Caco-2 (cell line): ENCODE measurements around the gene CHADL. TPM values are rescaled to one million over a fixed set of nuclear protein-coding genes. Genes with fewer than 3 reads are reported as not detected.

ENCODE experiments used
- BruUV-seq: library from RNA; stranded (reverse); fragments of 400-500 nt; replicated peaks from 2 replicates; lab custom pipeline; 2021; lab: Mats Ljungman, UMichigan
- CTCF ChIA-PET: fragments of 300-600 bp; sonication (Branson Sonifier 250); formaldehyde crosslinking; loops from one replicate; lab custom pipeline; 2022; ENCODE audit warnings: antibody characterized with exemption; lab: Charles Lee
- POLR2A ChIA-PET: fragments of 300-600 bp; sonication (Branson Sonifier 250); formaldehyde crosslinking; loops from one replicate; lab custom pipeline; 2022; ENCODE audit warnings: antibody characterized with exemption; lab: Charles Lee
- DNase-seq, 2 experiments: peaks; one replicate each; pipeline versions ENCODE4 v3.0.0 to v3.0.0-alpha.2; 2020 to 2022
- H3K27me3 ChIP-seq: replicated peaks from 2 replicates; pipeline ENCODE4 v1.6.0; 2011; ENCODE audit warnings: low read length; ENCODE audit not compliant: control insufficient read depth, insufficient read depth
- H3K36me3 ChIP-seq: 2 replicates; pipeline ENCODE4 v1.5.1; 2011; ENCODE audit warnings: low read length; ENCODE audit not compliant: control insufficient read depth, insufficient read depth
- H3K4me1 ChIP-seq: fragments of 250-450 bp; sonication (Bioruptor Pico); 2 replicates; pipeline ENCODE4 v1.5.1; 2020; ENCODE audit warnings: mild to moderate bottlenecking
- H3K4me3 ChIP-seq: 2 replicates; pipeline ENCODE4 v1.5.1; 2011; ENCODE audit warnings: low read depth, mild to moderate bottlenecking, control low read depth, low read length
- H3K9me3 ChIP-seq: fragments of 250-450 bp; sonication (Bioruptor Pico); 2 replicates; pipeline ENCODE4 v1.5.1; 2020; ENCODE audit warnings: mild to moderate bottlenecking, moderate library complexity
- H3K27ac Mint-ChIP-seq: one replicate; pipeline ENCODE4 v1.8.0; 2022; ENCODE audit warnings: mixed read lengths; ENCODE audit not compliant: unreplicated experiment
- H3K27me3 Mint-ChIP-seq: one replicate; pipeline ENCODE4 v1.8.0; 2022; ENCODE audit warnings: mixed read lengths; ENCODE audit not compliant: insufficient read depth, unreplicated experiment
- H3K36me3 Mint-ChIP-seq: one replicate; pipeline ENCODE4 v1.8.0; 2022; ENCODE audit warnings: mild to moderate bottlenecking, mixed read lengths; ENCODE audit not compliant: insufficient read depth, unreplicated experiment
- H3K4me1 Mint-ChIP-seq: one replicate; pipeline ENCODE4 v1.8.0; 2022; ENCODE audit warnings: low read depth, mixed read lengths; ENCODE audit not compliant: unreplicated experiment
- H3K4me3 Mint-ChIP-seq: one replicate; pipeline ENCODE4 v1.8.0; 2022; ENCODE audit warnings: mild to moderate bottlenecking, moderate library complexity, mixed read lengths; ENCODE audit not compliant: unreplicated experiment
- H3K9me3 Mint-ChIP-seq: one replicate; pipeline ENCODE4 v1.8.0; 2022; ENCODE audit warnings: mixed read lengths; ENCODE audit not compliant: unreplicated experiment
- intact Hi-C: fragments of 100-400 bp; cut with micrococcal nuclease; formaldehyde crosslinking; loops from one replicate; pipeline ENCODE4 v1.10.0; 2022; ENCODE audit not compliant: unreplicated experiment
- total RNA-seq: library from RNA; stranded (reverse); gene quantifications from 2 replicates; pipeline ENCODE4 v1.2.3, GENCODE V29; 2022
- TF ChIP-seq, protein P1 (sequence below), 2 experiments: fragments of 200-600 bp in 1 of 2; IDR thresholded peaks; 1 replicate in 1 of 2; 2 replicates in 1 of 2; pipeline versions ENCODE4 v1.5.1 to v1.8.0; 2011 to 2022; ENCODE audit warnings: antibody characterized with exemption in 1 of 2, control low read depth in 1 of 2, inconsistent platforms in 1 of 2, low read depth in 1 of 2, low read length in 1 of 2, mild to moderate bottlenecking in 1 of 2, moderate library complexity in 1 of 2; ENCODE audit not compliant: insufficient read depth in 1 of 2, severe bottlenecking in 1 of 2, unreplicated experiment in 1 of 2

Gene CHADL
- total RNA-seq, 1 experiment from 2014 or later, result 0.32 TPM

- POLR2A ChIA-PET, result no interaction called here
- no TSS peak for BruUV-seq
- Histone ChIP-seq H3K36me3 (no peaks in the 10 kb centered on the region), H3K9me3 (no peaks in the 10 kb centered on the region), H3K4me3 (no peak overlapping the region), H3K27me3 (no peaks in the 10 kb centered on the region), H3K4me1 (no peaks in the 10 kb centered on the region)
- peaks cover 12% of the 10 kb centered on the region for H3K36me3 Mint-ChIP-seq
- TF ChIP-seq, protein P1, sequence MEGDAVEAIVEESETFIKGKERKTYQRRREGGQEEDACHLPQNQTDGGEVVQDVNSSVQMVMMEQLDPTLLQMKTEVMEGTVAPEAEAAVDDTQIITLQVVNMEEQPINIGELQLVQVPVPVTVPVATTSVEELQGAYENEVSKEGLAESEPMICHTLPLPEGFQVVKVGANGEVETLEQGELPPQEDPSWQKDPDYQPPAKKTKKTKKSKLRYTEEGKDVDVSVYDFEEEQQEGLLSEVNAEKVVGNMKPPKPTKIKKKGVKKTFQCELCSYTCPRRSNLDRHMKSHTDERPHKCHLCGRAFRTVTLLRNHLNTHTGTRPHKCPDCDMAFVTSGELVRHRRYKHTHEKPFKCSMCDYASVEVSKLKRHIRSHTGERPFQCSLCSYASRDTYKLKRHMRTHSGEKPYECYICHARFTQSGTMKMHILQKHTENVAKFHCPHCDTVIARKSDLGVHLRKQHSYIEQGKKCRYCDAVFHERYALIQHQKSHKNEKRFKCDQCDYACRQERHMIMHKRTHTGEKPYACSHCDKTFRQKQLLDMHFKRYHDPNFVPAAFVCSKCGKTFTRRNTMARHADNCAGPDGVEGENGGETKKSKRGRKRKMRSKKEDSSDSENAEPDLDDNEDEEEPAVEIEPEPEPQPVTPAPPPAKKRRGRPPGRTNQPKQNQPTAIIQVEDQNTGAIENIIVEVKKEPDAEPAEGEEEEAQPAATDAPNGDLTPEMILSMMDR (IDR thresholded peaks at IDR 0.05; ENCODE audit: insufficient read depth in 1 of 2, low read depth in 1 of 2, low read length in 1 of 2, severe bottlenecking in 1 of 2, unreplicated experiment in 1 of 2), result no peak
- no peaks in the 10 kb centered on the region for H3K9me3 Mint-ChIP-seq
- no peaks in the 10 kb centered on the region for H3K27me3 Mint-ChIP-seq
- DNase-seq, result no peak
- H3K4me3 Mint-ChIP-seq, result no peak overlapping the region
- CTCF ChIA-PET, result no interaction called here
- H3K27ac Mint-ChIP-seq, result no peak overlapping the region
- intact Hi-C loops, result no loop called here
- H3K4me1 Mint-ChIP-seq, result no peaks in the 10 kb centered on the region
Observed at GRCh38 chr22:41229730-41230400, 10.9 kb downstream of the CHADL start.

DNA sequence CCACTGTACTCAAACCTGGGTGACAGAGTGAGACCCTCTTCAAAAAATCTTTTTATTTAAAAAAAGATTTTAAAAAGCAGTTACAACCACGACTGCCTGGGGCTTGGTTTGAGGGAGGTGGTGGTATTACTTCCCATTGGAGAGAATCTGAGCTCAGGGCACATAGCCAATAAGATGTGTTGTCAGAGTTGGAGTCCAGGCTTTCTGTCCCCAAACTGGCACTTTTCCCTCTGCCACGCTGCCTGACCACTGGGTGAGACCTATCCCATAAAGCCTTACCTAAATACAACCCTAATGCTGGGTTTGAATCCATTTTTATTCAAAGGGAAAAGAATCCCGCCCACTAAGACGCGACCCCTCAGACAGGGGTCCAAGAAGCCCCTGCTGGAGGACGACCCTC is 11.5 kb downstream of the CHADL start:
- no peaks in the 10 kb centered on the region for H3K4me1 ChIP-seq
- Mint-ChIP-seq H3K4me3 (no peak overlapping the region), H3K9me3 (no peaks in the 10 kb centered on the region), H3K27me3 (no peaks in the 10 kb centered on the region), H3K36me3 (peaks cover 19% of the 10 kb centered on the region), H3K27ac (no peak overlapping the region), H3K4me1 (no peaks in the 10 kb centered on the region)
- POLR2A ChIA-PET, result no interaction called here
- TF ChIP-seq, protein P1 (IDR thresholded peaks at IDR 0.05; ENCODE audit: insufficient read depth in 1 of 2, low read depth in 1 of 2, low read length in 1 of 2, severe bottlenecking in 1 of 2, unreplicated experiment in 1 of 2), result no peak
- H3K9me3 ChIP-seq, result no peaks in the 10 kb centered on the region
- BruUV-seq, result no TSS peak
- H3K27me3 ChIP-seq, result no peaks in the 10 kb centered on the region
- H3K4me3 ChIP-seq, result no peak overlapping the region
- CTCF ChIA-PET, result no interaction called here
- intact Hi-C loops, result no loop called here
- H3K36me3 ChIP-seq, result no peaks in the 10 kb centered on the region
- DNase-seq, result no peak

DNA sequence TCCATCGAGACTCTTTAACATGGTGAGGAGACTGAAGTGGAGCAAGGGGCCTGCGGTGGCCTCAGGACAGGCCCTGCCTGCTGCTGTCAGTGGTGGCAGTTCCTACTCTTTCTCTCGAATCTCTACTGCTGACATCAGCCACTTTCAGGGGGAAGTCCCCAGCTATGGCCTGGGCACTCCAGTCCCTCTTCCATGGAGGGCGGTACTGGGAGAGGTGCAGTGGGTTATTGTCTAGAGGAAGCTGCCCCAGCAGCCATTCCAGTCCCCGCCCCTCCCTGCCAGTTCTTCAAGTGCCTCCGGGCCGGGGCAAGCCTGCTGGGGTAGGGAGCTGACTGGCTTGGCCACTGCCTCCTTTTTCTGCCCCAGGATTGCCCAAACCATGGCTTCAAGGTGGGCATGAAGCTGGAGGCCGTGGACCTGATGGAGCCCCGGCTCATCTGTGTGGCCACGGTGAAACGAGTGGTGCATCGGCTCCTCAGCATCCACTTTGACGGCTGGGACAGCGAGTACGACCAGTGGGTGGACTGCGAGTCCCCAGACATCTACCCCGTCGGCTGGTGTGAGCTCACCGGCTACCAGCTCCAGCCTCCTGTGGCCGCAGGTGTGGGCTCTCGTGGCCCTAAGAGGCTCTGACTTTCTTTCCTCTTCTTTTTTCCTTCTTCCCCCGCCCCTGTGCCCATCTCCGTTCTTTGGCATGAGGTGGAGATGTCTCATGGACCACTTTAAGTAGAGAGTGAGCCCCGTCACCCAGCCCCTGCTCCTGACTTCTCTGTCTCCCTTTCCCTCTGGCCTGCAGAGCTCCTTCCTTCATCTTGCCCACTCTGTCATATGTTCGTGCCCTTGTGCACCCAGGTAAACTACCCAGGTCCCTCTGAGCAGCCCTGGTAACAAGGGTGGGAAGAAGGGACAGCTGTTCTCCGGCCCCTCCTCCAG is 13.7 kb downstream of the CHADL start:
- CTCF ChIA-PET, result no interaction called here
- peaks cover 27% of the 10 kb centered on the region for H3K36me3 Mint-ChIP-seq
- Histone ChIP-seq H3K4me1 (no peaks in the 10 kb centered on the region), H3K9me3 (no peaks in the 10 kb centered on the region), H3K4me3 (no peak overlapping the region), H3K27me3 (no peaks in the 10 kb centered on the region), H3K36me3 (no peaks in the 10 kb centered on the region)
- H3K9me3 Mint-ChIP-seq, result no peaks in the 10 kb centered on the region
- no peak for DNase-seq
- H3K4me1 Mint-ChIP-seq, result no peaks in the 10 kb centered on the region
- intact Hi-C loops, result no loop called here
- no peak overlapping the region for H3K27ac Mint-ChIP-seq
- BruUV-seq, result no TSS peak
- no peaks in the 10 kb centered on the region for H3K27me3 Mint-ChIP-seq
- no peak overlapping the region for H3K4me3 Mint-ChIP-seq
- TF ChIP-seq, protein P1 (IDR thresholded peaks at IDR 0.05; ENCODE audit: insufficient read depth in 1 of 2, low read depth in 1 of 2, low read length in 1 of 2, severe bottlenecking in 1 of 2, unreplicated experiment in 1 of 2), result no peak
- POLR2A ChIA-PET, result no interaction called here
